Measurements from ENCODE around the gene BPIFB2.

The BPIFB2 gene

DNA sequence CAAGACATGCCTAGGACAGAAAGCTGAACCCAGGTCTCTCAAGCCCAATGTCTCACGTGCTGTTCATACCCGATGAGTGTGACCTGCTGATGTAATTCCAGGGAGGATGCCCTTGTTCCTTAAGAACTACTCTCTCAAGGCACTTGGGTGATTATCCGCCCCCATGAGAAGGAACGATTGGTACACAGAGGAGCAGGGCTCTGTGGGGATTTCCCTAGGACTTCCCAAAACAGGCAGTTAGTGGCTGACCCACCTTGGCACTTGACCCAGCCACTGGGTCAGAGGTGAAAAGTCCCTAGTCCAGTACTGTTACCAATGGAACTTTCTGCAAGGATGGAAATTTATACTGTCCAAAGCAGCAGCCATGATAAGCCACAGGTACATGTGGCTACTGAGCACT, 14.8 kb downstream of the BPIFB2 start:
- DNase-seq (ENCODE audit: low read depth), result no peak

DNA sequence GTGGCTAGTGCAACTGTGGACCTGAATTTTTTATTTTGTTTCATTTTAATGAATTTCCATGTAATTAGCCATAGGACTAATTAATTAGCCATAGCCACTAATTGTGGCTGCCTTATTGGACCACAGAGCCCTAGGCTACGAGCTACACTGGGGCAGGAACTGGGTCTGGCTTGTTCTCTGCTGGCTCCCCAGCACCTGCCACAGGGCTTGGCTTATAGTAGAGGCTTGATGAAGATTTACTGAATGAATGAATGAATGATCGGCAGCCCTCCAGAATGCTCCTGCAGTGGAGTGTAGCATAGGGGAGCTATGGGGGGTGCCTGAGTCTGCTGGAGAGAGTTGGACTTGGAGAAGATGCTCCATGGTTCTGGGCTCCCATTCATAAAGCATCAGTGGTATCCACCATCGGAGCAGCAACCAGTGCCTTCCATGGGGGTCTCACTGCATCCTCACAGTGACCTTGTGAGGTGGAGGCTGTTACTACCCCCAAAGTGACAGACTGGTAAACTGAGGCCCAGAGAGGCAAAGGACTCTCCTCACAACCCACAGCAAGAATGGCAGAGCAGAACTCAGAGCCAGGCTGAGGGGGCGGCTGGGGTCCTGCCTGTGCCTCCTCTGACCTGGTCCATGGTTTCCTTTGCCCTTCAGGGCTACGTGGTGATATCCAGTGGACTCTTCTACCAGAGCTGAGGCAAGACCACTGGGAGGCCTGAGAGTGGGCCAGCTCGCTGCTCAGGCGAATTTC, 15.4 kb downstream of the BPIFB2 start:
- DNase-seq (ENCODE audit: low read depth), result no peak

DNA sequence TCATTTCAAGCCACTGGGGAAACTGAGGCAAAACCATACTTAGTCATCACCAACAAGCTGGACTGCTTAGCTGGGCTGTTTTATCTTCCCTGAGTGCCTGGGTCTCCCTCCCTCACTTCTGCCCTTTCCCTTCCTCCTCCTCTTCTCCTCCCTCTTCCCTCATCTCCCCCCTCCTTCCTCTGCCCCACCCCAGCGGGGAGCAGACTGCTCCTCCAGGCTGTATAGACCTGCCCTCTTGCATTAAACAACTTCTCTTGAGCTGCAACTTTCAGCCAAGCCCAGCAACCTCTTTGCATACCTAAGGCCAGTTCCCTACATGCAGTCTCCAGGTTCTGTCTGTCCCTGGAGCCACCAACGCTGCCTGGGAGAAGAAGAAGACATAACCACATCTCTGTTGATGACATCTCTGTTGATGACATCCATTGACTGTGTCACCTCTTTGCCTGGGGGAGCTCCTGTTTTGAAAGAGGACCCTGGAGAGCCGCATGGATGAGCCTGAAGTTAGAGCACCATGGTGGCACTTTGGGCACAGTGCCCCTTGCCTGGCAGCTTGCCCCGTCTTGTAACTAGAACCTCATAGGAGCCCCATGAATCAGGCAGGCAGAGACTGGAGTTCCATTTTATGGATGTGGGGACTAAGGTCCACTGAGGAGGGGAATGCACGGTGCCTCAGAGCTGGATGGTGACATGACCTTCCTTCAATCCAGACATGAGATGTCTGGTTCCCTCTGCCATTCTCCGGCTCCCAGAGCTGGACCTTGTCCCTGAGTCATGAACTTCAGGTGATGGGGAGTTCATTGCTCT, 16.1 kb downstream of the BPIFB2 start:
- no peak for DNase-seq (ENCODE audit: low read depth)

DNA sequence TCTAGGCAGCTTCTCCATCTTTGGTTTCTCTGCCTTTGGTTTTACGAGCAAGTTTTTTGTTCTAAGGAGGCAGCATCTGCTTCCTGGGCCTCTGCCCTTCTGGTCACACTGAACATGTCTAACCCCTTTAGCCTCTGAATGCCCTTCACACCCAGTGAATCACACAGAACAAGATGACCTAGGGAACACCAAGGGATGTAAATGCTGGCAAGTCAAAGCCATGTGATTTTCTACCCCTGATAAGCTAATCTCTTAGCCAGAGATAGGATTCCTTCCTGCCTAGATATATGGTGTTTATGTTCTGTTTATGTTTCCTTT, 16.7 kb downstream of the BPIFB2 start:
- DNase-seq (ENCODE audit: low read depth), result no peak

DNA sequence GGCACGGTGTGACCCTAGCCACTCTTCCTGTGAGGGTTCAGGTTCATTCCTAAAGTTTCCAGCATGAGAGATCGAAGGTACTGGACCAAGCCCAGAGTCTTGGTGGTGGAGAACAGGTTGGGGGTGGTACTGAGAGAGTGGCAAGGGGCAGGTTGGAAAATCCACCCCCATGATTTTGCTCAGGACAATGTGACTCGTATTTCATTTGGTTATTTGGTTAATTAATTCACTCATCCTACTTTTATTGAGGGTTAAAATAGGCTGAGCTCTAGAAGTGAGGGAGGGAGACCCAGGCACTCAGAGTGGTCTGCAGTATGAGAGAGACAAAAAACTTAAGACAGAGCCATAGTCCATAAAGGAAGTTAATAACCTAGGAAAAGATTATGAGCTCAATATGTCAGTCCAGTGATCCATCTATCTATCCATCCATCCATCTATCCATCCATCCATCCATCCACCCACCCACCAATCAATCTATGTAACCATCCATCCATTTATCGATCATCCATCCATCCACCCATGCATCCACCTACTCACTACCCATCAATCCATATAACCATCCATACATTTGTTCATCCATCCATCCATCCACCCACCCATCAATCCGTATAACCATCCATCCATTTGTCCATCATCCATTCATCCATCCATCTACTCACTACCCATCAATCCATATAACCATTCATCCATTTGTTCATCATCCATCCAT, 17.3 kb downstream of the BPIFB2 start:
- DNase-seq (ENCODE audit: low read depth), result no peak

DNA sequence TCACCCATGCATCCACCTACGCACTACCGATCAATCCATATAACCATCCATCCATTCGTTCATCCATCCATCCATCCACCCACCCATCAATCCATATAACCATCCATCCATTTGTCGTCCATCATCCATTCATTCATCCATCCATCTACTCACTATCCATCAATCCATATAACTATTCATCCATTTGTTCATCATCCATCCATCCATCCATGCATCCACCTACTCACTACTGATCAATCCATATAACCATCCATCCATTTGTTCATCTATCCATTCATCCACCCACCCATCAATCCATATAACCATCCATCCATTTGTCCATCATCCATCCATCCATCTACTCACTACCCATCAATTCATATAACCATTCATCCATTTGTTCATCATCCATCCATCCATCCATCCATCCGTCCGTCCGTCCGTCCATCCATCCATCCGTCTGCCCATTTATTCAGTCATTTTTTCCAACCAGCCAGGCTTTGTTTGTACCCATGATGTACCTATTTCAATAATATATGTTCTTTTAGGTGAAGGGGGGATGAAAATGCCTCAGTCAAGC, 17.9 kb downstream of the BPIFB2 start:
- no peak for DNase-seq (ENCODE audit: low read depth)

DNA sequence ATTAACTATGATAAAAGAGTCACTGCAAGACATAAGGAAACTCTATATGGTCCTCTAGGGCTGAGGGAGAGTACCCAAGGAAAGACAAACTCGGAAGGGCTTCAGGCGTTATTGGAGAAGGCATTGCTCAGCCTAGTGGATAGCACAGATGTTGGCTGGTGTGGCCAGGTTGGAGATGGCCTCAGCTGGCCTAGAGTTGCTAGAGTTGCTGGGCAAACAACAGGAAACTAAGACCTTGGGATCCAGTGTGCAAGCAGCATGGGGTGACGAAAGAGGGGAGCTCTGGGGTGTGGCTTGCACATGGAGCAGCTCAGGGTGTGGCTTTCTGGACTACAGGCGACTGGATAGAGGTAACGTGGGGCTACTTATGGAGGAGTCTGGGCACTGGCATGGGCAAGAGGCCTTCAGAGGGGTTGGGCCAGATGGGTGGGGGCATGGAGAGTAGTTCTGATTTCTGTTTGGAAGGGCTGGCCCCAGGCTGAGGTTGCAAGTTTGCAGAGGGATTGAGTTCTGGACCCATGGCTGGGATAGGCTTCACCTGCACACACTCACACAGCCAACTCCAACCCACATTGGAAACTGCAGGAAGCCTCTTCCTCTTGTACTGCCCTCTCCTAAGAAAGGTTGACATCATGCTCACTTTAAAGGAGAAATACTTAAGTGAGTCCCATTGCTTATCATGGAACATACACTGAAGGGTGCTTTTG, 18.7 kb downstream of the BPIFB2 start:
- DNase-seq (ENCODE audit: low read depth), result no peak

DNA sequence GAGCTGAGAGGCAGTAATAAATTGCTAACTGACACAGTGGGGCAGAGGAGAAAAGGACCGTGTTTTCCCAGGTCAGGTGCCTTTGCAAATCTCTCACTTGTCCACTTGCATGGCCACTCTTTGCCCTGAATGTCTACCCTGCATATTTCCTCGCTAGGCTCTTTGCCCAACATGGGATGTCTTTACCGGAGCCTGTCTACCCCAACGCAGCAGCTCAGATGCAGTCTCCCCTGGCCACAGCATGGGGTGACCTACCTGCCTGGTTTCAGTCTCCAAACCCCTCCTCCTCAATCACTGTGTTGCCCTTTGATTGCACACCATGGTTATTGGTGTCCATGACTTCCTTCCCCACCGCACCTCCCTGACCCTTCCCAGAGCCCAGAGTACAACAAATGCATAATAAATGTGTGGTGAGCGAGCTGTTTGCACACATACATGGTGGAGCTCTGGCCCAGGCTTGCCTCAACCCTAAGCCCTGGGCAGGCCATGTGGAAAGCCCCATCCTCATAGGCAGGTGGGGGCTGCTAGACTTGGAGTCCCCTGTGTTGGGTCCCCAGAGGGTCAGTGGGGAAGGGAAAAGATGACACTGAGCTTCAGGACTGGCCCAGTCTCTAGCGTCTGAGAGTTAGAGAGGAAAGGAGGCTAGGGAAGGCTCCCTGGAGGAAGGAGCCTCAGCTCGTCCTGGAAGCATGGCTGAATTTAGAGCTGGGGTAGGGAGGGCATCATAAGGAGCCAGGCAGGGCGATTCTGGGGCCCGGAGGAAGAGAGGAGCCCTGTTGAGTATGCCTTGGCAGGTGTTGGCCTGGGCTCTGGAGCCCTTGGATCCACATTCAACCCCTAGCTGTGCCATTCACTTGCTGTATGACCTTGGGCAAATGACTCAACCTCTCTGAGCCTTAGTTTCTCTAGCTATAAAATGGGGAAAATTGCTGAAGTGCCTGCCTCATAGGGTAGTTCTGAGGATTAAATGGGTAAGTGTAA, 19.6 kb downstream of the BPIFB2 start:
- DNase-seq (ENCODE audit: low read depth), result no peak

DNA sequence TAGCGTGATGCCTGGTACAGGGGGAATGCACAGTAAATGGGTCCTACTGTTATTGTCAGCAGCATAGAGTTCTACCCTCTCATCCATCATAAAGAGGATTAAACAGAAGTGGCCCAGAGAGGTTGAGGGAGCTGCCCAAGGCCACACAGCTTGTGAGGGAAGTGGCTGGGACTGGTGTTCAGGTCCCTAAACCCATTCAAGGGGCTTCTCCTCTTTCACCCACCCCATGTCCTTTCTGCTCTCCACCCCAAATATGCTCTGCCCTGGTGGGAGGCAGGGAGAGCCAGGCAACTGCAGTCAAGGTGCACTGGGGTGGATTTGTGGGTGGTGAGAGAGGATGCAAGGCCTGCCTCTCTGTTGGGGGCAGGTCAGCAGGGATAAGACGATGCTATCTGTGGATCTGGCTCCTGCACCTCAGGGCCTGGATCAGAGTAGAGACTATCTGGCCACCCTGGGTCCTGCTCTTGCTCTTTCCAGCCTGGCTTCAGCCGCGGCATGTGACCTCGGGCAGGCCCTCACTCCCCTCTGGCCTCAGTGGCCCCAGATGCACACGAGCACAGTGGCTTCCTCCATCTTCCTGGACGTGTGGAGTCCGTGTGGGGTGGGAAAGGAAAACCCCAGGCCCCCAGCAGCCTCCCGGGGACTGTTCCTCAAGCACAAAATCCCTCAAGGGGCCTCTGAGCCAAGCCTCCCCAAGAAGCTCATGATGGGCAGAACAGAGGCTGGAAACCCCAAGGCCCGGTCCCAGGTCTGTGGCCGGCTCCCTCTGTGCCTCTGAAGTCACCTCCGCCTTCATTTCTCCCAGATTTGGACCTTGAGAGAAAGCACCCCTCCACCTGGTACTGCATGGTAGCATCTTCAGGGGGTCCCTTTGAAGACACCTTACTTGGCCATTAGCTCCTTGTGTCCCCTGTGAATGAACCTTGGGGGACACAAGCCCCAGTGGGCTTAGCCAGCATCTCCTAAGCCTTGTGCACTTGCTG, 20.6 kb downstream of the BPIFB2 start:
- DNase-seq (ENCODE audit: low read depth), result no peak

DNA sequence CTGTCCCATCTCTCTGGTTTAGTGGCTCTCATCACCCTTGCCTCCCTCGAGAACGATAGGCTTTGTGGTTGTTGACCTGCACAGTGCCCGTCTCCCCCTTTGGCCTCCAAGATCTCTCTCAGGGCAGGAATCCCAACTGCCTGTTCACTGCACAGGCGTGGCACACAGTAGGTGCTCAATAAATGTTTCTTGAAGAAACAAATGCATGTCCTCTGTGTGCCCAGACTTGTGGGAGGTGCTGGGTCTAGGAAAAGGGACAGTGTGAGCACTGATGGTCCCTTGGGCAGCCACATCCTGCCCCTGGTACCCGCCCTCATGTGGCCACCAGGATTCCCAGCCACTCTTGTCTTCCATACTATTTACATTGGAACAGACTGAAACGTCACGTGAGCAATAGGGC, 21.4 kb downstream of the BPIFB2 start:
- no peak for DNase-seq (ENCODE audit: low read depth)

DNA sequence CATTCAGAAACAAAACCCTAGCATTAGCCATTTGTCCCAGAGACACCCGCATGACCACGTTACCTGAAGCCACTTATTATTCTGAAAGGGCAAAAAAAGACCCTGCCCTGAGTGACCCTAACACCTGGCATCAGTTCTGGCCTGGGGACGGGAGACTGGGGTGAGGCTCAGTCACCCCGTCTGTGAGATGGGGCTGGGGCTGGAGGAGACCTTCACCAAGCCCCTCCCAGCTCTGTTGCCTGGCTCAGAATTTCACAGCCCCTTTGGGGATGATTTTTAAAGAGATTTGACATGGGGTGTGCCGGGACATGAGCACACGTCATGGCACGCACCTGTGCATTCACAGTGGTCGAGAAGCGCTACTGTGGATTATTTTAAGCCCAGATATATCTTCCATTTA, 22.6 kb downstream of the BPIFB2 start:
- no peak for DNase-seq (ENCODE audit: low read depth)

DNA sequence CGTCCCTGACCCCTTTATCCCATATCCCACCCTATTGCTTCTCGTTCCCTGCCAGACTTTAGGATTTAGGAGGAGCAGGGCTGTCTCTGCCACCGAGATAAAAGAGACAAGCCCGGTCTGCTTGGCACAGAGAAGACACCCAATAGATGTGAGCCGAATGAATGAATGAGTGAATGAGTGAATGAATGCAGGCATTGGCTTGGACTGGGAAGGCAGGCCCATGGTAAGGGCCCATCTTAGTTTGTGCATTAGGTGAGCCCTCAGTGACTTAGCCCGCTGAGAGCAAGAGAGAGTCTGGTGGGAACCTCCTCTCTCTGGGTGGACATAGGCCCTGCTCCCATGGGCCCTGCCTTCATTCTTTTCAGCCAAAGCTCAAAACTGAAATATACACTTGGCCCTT, 23.1 kb downstream of the BPIFB2 start:
- no peak for DNase-seq (ENCODE audit: low read depth)

DNA sequence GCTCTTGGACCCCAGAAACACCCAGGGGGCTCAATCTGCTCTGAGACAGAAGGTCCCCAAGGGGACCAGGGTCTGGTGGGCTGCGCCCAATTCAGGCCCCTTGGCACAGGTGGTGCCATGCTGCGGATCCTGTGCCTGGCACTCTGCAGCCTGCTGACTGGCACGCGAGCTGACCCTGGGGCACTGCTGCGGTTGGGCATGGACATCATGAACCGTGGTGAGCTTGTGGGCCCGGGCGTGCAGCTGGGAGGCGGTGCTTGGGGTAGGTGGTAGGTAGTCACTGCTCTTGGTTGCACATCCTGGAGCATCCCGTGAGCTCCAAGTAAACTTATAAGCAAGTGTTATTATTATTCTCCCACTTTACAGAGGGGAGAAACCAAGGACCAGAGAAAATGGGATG, 24.0 kb downstream of the BPIFB2 start, which contains the start of gene BPIFB6:
Gene BPIFB6 (plus strand): TSS at position 118 of the 400 bp plus-strand sequence. CDS start 0 bp downstream, at position 118.
- no peak for DNase-seq (ENCODE audit: low read depth)

DNA sequence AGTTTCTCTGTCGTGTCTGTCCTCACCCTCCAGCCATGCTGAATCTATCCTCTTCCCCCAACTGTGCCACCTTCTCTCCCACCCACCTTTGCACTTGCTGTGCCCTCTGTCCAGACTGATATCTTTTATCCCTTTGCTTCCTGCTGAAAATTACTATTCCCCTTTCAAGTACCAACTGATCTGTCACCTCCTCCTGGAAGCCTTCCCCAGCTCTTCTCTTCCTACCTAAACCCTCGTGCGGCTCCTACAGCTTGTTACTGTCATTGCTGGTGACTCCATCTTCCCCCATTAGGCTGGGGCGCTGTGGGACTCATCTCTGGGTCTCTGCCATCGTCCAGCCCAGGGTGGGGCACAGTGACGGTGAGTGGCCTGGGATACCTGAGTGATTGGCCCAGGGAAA, 25.1 kb downstream of the BPIFB2 start:
- no peak for DNase-seq (ENCODE audit: low read depth)

DNA sequence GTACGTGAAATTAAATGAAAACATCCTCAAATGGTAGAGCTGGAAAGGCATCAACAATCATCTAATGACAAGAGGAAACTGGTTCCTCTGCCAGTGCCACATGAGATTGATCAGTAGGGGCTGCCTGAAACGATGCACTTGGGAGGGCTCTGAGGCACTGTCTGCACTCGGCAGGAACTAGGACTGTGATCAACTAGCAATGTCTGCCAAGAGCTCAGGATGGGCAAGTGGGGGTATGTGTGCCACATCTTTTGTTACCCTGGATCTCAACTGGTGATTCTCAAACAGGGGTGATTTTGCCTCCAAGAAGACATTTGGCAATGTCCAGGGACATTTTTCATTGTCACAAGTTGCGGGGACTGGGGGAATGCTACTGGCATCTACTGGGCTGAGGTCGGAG, 25.9 kb downstream of the BPIFB2 start:
- no peak for DNase-seq (ENCODE audit: low read depth)

DNA sequence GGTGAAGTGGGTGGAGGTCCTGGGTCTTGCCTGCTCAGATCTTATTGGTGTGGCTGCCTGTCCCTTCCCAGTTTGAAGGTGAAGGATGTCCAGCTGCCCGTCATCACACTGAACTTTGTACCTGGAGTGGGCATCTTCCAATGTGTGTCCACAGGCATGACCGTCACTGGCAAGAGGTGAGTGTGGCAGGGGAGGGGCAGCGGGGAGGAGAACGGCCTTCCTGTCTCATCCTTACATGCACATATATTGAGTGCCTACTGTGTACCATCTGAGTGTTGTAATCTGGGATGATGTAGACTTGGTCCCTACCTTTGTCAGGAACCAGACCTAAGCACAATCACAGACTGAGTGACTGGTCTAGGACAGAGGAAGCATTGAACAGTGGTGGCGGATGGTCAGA, 26.6 kb downstream of the BPIFB2 start:
- DNase-seq (ENCODE audit: low read depth), result no peak

DNA sequence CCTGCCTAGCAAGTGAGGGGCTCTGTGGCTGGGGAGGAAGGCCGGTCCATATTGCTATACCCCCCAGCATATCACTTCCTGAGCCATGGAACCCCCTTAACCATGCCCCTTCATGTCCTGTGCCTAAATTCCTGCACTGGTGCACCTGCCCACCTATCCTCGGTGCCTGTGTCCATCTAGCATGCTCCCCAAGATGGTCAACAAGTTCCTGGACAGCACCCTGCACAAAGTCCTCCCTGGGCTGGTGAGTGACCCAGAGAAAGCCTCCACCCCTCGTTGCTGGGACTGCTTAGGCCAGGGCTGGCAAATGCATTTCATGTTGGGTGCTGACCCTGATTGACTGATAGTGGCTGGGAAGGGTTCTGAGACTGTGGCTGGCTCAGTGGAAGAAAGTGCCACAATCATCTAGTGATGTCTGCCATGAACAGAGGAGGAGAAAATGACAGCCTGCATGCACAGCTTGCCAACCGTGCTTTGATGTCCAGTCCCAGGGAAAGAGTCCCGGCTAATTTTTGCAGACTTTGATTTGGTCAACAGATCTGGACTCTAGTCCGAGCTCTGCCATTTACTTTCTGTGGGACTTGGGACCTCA, 27.5 kb downstream of the BPIFB2 start:
- DNase-seq (ENCODE audit: low read depth), result no peak

DNA sequence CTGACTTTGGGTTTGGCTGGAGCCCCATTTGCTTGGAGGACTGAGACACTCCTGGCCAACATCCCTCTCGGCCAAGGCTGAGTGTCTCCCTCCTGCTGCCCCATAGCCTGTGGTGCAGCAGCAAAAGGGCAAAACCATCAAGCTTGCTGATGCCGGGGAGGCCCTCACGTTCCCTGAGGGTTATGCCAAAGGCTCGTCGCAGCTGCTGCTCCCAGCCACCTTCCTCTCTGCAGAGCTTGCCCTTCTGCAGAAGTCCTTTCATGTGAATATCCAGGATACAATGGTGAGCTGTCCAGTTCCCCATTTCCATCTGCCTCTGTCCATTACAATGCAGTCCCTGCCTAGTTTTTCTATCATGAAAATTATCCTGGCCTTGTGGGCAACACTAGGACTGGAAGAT, 30.0 kb downstream of the BPIFB2 start:
- no peak for DNase-seq (ENCODE audit: low read depth)

DNA sequence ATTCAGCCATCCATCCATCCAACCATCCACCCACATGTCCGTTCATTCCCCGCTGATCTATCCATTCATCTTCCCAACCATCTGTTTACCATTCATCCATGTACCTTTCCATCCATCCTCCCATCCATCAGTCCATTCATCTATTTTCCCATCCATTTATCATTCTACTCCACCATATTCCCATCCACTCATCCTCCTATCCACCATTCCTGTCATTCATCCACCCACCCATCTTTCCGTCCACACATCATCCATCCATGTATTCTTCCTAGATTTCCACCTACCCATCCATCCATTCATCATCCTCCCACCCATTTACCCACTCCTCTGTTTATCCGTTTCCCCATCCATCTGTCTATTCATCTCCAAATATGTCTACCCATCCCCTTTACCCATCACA, 30.7 kb downstream of the BPIFB2 start:
- DNase-seq (ENCODE audit: low read depth), result no peak

Data from non-pigmented ciliary epithelial cell (primary cell).